HG02884 (cell line): Measurements from ENCODE around the gene HMCN2.

ENCODE experiments used
- ATAC-seq: cut with Tn5 transposase; IDR thresholded peaks from one replicate; pipeline ENCODE4 v1.9.1; 2021; ENCODE audit warnings: mild to moderate bottlenecking, moderate library complexity; ENCODE audit not compliant: unreplicated experiment

The HMCN2 gene

GRCh38 chr9:130305381-130305780 lies 39.8 kb downstream of the HMCN2 start:
- ATAC-seq, result no peak

GRCh38 chr9:130306823-130307666 lies 41.5 kb downstream of the HMCN2 start:
- no peak for ATAC-seq

- ATAC-seq, result no peak
These were observed 42.0 kb downstream of the HMCN2 start for GRCh38 chr9:130307667-130307943.

DNA sequence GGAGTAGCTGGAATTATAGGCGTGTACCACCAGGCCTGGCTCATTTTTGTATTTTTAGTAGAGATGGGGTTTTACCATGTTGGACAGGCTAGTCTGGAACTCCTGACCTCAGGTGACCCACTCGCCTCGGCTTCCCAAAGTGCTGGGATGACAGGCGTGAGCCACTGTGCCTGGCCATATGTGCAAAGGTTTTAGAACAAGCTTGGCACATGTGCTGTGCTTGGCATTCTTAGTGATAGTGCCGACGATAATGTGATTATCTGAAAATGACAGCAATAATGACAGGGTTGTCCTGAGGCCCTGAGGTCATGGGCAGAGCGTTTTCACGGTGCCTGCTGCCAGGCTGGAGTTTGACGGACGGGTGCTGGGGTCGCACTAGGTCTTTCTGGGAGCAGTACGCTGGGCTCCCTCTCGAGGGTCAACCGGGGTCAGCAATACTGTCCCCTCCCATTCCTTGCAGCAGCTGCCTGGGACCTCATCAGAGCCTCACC lies 42.6 kb downstream of the HMCN2 start:
- ATAC-seq, result no peak

DNA sequence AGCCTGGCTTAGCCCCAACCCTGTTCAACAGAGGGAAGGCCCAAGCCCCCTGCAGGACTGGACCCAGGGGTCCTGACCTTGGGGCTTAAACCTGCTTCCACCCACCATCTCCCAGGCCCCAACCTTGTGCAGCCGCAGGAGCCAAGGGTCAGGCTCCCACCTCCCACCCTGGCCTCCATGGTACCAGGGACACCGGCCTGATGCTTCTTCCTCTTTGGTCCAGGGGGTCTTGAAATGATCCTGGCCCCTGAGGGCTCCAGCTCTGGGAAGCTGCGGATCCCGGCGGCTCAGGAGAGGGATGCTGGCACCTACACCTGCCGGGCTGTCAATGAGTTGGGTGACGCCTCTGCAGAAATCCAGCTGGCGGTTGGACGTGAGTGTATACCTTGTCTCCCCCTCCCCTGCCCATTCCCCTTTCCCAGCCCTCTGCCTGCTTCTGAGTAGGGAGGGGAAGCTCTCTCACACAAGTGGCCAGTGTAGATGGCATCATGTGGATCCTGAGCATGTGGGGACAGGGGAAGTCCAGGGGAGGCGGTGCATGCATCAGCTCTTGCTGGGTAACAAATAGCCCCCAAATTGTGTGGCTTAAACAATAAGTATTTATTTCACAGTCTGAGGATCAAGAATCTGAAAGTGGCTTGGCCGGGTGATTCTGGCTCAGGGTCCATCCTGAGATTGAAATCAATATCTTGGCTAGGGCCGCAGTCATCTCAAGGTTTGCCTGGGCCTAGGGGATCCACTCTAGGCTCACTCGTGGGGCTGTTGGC lies 44.3 kb downstream of the HMCN2 start:
- ATAC-seq, result no peak

DNA sequence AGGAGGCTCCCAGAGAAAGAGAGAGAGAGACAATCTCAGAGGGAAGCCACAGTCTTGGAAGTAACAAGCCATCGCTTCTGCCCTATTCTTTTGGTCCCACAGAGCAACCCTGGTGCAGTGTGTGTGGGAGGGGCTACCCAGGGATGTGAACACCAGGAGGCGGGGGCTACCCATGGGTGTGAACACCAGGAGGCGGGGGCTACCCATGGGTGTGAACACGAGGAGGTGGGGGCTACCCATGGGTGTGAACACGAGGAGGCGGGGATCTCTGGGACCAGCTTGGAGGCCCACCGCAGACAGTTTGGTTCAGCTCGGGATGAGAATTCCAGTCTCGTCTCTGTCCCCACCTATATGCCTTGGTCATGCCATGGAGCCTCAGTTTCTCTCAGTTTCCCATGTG lies 44.9 kb downstream of the HMCN2 start:
- ATAC-seq, result no peak

- ATAC-seq, result no peak
These were observed 45.4 kb downstream of the HMCN2 start for GRCh38 chr9:130311003-130311402.

- no peak for ATAC-seq
These were observed 46.0 kb downstream of the HMCN2 start for GRCh38 chr9:130311408-130312140.

DNA sequence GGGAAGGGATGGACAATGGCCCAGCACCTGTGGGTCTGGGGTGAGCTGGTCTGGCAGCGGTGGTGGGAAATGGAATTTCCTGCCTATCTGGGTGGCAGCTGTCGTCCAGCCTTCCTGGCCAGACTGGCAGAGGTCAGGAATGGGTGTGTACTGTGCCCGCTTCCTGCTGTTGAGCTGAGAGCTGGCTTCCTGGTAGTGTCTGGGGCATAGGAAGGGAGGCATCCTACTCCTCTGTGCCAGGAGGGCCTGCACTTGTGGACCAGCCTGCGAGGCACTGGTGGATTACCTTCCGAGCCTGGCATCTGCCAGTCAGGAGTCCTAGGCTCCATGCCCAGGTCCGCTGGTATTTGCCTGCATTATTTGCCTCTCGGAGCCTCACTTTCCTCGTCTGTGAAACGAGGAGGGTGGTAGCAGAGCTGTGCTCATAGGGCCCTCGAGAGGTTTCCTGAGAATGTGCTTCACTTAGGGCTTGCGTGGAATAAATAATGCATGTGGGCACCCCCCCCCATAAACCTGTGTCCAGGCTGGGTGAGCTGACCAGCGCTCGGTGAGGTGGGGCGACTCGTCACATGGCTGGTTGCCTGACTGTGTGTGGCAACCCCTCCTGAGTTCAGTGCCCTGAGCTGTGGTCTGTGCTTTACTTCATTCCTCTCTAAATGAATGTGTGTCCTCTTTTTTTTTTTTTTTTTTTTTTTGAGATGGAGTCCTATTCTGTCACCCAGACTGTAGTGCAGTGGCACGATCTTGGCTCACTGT lies 47.7 kb downstream of the HMCN2 start:
- no peak for ATAC-seq

DNA sequence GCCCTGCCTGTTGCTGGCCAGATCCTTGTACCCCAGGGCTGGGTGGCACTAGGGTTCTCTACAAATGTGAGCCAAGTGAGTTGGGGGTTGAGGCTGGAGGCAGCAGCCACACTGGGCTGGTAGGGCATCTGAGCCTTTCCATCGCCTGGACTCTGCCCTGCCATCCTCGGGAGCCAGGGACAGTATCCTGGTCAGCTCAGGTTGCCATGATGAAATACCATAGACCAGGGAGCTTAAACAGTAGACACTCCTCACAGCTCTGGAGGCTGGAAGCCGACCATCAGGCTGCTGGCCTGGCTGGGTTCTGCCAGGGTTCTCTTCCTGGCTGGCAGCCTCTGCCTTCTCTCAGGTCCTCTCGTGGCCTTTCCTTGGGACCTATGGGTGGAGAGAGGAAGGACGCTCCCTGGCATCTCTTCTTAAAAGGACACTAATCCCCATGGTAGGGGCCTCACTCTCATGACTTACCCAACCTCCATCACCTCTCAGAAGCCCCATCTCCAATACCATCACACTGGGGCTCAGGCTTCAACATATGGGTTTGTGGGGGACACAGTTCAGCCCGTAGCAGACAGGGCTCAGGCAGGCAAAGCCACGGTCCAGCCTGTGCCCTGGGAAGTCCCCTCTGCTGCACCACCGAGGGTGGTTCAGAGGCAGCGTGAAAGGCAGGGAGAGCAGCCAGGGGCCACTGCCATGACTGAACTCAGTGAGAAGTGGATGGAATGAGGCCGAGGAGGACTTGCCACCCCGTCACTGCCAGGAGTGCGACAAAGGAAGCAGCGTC lies 50.1 kb downstream of the HMCN2 start:
- ATAC-seq, result no peak

GRCh38 chr9:130316430-130316829 lies 50.9 kb downstream of the HMCN2 start:
- no peak for ATAC-seq

DNA sequence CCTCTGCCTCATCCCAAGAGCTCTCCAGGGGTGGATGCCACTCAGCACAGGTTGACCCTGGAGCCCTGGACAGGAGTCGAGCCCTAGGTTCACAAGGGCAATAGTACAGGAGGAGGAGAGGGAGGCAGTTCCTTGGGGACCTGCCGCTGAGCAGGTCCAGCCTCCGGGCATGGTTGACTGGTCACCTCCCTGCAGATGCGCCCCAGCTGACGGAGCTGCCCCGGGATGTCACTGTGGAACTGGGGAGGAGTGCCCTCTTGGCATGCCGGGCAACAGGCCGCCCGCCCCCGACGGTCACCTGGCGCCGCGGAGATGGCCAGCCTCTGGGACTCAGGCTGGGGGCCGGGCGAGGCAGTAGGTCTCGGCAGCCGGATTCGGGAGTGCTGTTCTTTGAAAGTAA lies 53.7 kb downstream of the HMCN2 start:
- ATAC-seq, result no peak

- ATAC-seq, result no peak
These were observed 54.6 kb downstream of the HMCN2 start for GRCh38 chr9:130319944-130320712.

DNA sequence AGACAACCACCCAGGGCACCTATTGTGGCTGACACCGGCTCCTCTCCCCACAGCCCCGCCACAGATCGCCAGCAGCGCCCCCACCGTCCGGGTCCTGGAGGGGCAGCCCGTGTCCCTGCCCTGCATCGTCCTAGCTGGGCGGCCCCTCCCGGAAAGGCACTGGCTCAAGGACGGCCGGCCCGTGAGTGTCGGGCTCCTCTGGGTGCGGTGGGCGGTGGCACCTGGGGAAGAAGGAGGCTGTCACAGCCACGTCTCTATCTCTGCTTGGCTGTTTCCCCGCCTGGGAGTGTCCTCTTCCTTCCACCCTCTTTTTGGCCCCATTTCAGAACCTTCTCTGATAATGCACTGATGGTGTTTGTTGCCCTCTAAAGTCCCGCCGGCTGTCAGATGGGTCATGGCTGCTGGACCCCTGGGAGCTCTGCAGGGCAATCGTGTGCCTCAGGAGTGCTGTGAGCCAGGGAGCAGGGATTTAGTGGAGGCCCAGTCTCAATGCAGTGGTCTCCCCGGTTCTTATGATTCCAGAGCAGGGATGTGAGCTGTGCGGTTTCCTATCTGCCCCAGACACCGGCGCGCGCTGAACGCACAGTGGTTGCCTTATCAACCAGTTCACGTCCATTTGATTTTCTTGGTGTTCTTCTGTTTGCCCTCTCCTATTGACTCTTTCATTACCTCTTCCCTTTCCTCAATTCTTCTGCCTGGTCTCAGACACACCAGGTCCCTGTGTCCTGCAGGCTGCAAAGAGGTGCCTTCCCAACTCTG lies 55.3 kb downstream of the HMCN2 start:
- ATAC-seq, result no peak

DNA sequence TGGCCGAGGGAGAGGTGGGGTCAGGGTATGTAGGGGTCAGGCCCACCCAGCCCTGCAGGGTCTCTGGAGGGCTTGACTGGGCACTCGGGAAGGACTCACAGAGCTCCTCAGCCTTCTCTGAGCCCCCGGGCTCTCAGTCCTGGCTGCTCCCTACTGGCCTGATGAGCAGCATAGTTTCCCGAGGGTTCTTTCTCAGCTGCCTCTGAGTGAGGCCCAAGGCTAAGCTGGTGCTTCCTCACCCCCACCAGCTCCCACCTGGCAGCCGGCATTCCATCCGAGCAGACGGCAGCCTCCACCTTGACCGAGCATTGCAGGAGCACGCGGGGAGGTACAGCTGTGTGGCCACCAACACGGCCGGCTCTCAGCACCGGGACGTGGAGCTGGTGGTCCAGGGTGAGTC lies 56.0 kb downstream of the HMCN2 start:
- no peak for ATAC-seq

GRCh38 chr9:130323051-130323745 lies 57.6 kb downstream of the HMCN2 start:
- no peak for ATAC-seq

GRCh38 chr9:130325921-130326320 lies 60.4 kb downstream of the HMCN2 start:
- ATAC-seq, result no peak
